ENCODE measurements around the gene GLI3.

Gene GLI3

DNA sequence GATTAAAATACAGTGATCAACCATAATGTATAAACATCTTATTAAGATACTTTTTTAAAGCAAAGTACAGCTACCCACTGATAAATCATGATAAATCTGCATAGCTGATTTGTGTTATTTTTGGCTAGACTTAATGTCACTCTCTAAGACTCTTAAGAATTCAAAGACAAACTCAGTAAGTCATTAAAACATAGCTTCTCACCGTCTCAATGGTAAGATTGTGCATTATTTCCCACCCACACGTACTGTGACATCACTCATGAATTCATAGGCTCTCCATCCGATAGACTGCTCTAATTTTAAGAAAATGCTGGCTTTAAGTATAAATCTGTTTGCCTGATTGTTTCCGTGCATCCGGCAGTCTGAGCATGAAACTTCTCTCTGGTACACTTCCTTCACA lies 266.1 kb downstream of the GLI3 start:
- DNase-seq (ENCODE audit: low read depth): no peak

DNA sequence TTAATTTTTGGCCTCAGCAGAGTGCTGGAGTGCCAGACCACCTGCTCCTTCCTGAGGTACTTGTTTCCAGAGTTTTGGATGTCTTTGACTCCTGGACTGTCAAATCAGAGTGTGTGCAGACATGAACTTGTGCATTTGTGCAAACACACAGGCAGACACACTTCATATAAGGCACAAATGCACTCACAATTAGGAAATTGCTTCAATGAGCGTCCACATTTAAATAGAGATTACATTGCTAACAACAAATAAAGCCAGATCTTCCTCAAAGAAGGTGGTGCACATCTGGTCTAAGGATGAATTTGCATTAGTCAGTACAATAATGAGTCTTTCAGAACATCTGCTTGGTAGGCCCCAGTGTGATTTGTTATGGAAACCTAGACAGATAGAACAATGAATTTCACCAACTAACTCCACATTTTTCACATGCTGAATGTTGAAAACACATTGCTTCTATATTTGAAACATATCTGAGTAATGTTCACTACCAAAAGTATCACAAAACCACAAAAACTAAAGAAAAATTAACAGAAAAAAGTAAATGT lies 267.4 kb downstream of the GLI3 start:
- DNase-seq (ENCODE audit: low read depth): no peak

DNA sequence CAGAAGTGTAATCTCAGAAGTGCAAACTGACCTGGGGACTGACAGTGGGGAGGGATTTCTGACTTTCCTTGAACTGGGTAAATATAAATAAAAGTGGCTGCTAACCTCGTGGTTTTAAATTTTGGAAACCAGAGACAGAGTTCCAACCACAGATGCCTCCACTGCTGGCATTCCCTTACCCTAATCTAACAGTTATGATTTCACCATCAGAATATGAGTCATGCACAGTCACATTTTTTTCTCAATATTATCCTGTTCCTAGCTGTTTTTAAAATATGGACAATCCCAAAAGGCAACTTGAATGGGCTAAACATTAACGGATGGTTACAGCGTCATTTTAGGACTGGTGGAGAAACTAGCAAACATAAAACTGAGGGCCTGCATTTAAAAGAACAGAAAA lies 269.9 kb downstream of the GLI3 start:
- DNase-seq (ENCODE audit: low read depth): no peak

DNA sequence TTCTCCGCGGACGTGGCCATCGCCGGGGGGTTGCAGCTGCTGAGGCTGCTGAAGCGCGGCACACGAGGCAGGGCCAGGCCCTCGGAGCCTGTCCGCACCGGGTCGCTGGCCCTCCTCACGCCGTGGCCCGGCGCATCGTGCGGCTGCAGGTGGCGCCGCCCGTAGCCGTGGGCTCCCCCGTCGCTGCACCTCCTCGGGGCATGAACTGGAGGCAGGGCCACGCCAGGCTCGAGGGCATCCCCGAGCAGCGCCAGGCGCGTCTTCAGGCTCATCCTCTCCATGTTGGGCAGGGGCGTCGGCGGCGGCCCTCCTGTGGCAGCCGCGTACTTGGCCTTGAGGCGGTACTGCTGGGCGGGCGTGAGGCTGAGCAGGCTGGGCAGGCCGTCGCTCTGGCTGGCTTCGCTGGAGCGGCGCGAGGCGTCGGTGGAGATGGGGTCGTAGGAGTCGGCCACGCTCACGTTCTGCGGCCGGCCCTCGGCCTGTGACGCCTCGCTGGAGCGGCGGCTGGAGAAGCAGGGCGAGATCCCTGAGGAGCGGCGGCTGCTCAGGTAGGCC lies 271.0 kb downstream of the GLI3 start:
- DNase-seq (ENCODE audit: low read depth): no peak

DNA sequence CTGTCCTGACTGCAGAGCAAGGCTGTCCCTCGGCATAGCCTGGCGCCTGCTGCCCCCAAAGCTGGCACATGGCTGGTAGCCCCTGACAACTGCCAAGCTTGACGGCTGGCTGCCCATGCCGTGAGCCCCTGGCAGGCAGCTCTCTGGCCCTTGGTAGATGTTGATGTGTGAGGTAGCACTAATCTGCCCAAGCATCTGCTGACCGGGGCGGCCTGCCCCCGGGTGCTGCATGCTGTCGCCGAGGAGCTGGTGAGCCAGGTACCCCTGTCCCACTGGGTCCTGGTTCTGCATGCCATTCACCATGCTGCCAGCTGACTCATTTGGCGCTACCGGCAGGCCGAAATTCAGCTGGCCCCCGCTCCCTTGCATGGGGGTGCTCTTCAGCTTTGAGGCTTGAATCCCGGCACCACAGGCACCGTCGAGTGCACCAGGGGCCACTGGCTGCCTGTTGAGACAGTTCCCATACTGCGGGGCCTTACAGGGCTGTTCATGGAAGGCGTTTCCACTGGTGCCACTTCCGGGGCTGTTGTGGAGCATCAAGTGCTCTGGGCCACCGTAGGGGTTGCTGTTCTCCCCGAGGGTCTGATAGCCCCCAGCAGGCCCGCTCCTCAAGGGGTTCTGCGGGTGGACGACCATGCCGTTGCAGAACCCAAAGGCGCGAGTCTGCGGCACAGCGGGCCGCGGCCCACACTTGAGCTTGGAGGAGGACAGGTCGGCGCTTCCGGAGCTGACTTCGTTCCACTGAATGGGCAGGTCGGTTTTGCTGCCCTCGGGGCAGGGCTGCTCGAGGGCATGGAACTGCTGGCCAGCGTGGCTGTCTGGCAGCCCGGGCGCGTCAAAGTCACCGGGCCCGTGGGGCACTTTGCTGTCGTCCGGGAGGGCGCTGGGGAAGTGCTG lies 271.9 kb downstream of the GLI3 start:
- DNase-seq (ENCODE audit: low read depth): no peak

DNA sequence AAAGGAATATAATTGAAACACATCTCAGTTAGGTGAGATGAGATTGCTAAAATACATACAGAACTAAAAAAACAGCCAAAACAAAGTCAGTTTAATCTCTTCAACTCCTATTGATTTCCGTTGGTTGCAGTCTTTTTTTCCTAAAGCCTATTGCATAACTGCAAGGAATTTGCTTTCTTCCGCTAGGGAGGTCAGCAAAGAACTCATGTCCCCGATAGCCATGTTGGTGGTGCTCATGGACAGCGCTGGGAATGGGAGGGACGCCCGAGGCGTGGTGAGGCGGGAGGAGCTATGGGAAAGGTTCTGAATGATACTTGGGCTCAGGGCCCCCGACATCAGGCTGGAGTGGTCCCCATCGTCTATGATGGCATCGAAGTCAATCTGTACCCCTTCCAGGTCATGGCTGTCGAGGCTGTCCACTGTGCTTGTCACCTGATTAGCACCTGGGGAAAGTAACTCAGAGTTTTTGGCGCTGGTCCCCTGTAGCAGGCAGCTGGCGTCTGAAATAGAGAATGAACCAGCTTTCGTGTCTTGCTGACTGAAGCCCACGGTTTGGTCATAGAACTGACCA lies 272.7 kb downstream of the GLI3 start:
- DNase-seq (ENCODE audit: low read depth): no peak

DNA sequence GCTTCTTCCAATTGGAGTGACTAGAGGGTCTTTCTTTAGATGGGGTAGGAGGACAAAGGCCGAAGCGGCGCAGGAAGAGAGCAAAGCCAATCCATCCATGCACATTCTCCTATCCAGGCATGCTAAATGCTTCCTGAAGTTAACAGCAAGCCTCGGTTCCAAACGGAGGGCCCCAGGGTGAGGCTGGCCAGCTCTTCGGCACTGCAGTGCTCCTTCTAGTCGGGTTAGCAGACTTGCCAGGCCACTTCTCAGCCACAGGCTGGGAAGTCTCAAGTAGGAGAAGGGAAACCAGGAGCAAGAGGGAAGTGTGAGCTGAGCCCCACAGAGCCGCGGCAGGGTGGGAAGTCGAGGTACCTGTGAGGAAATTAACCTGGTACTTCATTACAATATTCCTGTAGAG lies 280.3 kb downstream of the GLI3 start:
- no peak for DNase-seq (ENCODE audit: low read depth)

DNA sequence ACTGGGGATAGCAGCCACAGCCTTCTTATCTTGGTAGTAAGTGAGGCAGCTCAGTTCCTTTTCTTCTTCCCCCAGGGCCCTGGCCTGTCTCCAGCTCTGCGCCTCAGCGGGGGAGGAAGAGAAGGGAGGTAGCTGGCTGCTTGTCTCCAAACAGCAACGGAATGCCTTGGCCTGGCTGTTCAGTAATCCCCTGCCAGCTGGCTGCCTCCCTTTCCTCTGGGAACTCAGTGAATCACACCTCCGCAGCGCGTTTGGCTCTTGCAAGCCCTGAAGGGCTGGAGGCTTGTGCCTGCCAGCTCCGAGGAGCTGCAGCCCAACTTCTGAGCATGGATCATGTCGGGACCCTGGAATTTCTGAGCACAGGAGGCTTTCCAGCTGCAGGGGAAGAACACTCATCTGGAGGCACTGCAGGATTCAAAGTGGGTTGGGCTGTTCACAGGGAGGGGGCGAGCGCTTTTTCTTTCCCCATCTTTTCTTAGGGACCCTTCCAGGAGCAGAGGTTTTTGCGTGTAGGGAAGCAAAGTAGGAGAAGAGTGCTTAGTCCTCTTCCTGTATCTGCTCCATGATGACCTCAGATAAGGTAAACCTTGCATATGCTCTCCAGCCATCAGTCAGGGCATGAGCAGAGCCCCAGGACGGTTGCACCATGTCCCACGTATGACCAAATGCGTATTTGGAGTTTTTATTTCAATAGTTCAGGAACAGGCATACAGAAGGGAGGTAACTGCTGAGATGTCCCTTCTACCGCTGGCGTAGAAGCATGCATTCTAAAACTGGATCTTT lies 280.9 kb downstream of the GLI3 start:
- no peak for DNase-seq (ENCODE audit: low read depth)

DNA sequence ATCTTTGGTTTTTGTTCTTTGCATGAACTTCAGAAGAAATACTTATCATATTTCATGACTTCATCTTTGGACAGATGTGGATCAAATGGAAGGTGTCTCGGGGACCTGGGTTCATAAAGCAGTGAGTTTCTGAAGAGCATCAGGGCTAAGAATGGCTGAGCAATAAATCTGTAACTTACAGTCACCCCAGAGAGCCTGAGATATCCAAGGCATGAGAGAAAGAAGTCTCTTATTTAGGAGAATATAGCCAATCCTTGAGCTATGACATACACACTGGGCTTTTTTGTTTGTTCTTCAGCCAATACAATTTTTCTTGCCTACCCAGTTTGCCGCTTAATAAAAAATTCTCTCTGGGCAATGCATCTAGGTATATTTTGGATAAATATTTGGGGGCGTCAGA lies 281.6 kb downstream of the GLI3 start:
- DNase-seq (ENCODE audit: low read depth): no peak

DNA sequence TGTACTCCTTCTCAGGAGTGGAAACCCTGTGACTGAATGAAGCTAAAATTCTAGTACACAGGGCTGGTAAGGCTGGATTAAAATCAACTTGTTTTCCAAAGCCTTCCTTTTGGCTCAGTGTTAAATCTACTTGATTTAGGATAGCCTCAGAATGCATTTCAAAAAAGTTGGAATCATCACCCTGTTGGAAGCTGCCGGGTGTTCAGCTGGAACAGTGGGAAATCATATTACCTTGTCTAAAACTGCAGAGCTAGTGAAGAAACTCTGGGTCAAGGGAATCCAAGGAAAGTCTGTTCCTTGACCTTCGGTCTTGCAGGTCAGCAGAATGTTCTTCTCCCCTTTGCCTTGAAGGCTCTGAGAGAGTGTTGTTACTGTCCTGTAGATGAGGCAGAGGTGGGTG lies 282.0 kb downstream of the GLI3 start:
- no peak for DNase-seq (ENCODE audit: low read depth)

DNA sequence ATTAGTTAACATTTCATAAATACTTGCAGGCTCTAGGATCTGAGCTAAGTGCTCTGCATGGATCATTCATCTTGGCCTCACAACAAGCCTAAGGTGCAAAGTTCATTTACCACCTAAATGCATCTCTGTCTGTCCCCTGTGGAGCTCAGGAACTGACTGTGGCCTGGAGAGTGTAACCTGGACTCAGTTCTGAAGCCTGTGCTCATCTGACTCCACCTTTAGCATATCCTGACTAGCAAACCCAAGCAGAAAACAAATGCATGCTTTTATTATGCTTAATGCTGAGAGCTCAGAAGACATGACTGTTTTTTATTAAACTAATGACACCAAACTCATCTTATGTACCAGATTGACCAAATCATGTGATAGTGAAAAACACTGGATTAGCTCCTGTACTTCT lies 288.5 kb downstream of the GLI3 start:
- DNase-seq (ENCODE audit: low read depth): no peak

DNA sequence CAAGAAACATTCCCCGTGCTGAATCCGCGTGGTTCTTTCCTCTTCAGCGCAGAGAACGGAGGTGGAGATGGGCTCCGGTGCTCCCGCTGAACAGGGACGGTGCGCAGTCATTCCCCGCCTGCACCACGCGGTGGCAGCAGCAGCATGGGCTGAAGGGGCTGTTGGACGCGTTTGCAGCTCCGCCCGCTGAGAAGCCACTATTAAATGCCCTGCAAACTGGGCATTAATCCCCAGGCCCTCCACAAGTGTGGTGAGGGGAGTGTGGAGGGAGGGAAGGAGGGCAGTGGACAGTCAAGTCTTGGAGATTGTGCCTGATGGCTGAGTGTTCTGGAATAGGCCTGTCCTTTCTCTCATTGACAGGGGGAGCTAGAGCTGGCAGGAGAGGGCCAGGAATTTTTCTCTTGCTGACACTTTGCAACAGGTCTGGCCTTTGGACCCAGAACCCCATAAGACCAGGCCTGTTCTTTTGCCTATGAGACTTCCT lies 293.9 kb downstream of the GLI3 start:
- peak; percentile 48 for DNase-seq (ENCODE audit: low read depth)

DNA sequence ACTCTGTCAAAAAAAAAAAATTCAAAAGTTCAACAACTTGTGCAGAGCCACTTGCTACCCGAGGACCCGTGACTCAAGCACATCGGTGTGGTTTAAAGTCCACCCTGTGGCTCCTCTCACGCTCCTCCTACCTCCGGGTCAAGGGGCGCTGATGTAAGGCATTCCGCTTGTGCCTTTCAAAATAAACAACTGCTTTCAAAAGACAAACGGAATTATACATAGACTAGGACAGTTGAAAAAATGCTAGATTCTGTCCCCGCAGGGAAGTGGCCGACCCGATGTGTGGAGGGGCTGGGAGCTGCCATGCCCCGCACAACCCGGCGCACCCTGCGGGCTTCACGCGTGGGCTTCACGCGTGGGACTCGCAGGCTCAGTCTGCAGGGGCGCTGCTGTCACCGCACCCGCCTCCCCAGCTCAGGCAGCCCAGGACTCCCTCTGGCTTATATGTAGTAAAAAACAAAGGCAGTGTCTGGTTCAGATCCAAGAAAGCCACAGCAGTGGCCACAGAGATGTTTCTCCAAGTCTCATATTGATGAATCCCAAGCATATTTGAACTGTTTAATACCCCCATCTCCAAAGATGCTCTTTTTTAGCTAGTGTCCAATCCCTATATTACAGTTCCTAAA lies 294.4 kb downstream of the GLI3 start:
- no peak for DNase-seq (ENCODE audit: low read depth)

DNA sequence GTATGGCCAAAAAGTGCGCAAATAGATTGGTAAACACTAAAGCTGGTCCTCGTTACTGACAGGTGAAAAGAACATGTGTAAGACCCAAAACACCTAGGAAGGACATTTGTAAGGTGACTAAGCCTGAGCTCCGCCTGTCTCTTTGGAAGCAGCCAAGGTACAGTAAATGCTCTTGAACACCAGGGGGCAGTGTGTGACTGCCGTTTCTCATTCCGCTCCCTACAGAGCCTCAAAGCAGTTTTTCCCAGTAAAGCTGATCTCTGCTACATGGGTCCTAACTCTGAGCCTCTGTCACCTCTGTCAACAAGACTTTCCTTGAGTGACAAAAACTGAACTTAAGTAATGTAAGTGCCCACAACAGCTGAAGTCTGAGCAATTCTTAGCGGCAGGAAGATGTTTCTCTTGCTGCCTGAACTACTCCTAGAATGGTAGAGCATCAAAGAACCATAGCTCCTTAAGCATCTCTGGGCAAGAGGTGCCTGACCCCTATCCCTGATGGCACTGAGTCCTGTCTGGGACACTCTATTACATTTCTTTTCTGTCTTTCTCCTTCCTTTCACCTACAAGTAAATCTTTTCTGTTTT lies 296.2 kb downstream of the GLI3 start:
- peak; percentile 20 for DNase-seq (ENCODE audit: low read depth)

DNA sequence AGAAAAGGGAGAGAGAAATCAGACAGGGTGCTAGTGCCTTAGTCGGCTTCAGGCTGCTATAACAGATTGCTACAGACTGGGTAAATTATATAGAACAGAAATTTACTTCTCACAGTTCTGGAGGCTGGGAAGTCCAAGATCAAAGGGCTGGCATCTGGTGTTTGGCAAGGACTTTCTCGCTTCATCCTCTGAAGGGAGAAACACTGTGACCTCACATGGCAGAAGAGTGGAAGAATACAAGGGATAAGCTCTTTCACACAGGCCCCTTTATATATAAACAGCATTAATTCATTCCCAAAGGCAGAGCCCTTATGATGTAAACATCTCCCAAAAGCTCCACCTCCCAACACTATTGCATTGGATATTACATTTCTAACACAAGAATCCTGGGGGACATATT lies 298.6 kb downstream of the GLI3 start:
- DNase-seq (ENCODE audit: low read depth): no peak

DNA sequence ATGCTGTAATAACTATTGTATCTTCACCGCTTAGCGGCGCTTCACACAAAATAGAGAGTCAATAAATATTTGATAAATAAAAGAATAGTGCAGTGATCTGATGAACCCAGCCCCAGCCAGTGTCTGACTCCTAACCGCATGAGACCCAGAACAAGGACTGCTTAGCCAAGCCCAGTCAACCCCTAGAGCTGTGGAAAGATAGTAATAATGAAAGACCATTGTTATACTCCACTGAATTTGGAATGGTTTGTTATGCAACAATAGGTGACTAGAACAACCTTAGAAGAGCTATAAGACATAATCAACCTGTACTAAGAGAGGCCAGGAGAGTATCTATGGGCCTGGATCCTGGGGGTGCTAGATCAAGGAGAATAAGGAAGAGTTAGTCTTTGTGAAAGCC lies 303.6 kb downstream of the GLI3 start:
- DNase-seq (ENCODE audit: low read depth): no peak

DNA sequence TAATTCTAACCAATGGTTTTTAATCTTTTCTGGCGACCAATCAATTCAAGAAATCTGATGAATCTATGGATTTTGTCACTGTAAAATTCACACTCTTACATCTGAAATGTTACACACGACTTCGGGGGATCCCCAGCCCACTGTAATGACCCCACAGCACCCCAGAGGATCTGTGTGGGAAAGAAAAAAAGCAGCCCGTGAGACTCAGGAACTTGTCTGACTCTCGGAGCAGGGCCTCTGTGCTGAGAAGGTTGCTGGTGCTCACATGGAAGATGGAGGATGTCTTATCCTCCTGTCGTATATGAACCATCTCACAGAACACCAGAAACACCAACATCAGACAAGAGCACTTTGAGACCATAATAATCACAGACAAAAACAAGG lies 305.8 kb downstream of the GLI3 start:
- DNase-seq (ENCODE audit: low read depth): no peak

DNA sequence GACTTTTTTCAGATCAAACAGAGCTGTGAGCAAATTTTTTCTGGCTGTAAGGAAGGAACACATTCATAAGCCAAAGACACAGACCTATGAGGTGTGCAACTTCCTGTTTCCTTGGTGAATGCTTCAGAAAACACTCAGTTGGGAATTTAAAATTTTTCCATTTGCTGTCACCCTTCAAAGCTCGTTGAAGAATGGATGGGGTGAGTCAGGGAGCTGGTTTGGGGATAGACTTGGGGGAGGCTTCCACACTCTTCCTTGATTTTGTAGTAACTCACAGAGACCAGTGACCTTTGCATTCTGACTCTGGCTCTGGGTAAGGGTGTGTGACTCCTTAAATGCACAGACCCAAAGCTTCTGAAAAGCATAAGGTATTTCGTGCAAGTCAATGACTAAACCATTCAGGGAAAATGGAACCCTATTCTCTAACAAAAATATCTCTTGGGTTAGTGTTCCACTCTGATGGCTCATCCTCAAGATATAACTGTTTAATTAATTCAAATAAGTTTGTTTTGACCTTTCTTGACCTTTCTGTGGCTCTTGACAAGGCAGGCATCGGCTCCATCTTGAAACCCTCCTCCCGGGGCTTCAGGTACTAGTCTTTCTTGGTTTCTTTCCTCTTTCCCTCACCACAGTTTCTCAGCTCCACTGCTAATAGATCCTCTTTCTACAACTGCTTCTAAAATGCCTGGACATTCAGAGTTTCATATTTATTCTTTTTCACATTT lies 306.3 kb downstream of the GLI3 start:
- DNase-seq (ENCODE audit: low read depth): no peak

DNA sequence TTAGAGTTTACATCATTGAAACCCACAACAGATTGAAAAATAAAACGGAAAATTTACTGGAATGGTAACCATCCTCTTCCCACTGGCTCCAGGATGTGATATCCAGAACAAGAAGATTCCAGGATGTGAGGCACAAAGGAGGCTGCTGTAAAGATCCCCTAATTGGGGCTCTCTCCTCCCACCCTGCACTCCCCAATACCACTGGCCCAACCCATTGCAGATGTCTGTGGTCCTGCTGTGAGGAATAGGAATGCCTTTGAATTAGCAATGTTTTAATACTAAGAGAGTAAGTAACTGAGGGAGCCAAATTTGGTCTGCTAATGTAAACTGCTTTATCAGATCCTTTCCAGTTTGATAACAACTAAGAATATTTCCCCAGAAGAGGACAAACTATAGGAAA lies 308.2 kb downstream of the GLI3 start:
- no peak for DNase-seq (ENCODE audit: low read depth)

DNA sequence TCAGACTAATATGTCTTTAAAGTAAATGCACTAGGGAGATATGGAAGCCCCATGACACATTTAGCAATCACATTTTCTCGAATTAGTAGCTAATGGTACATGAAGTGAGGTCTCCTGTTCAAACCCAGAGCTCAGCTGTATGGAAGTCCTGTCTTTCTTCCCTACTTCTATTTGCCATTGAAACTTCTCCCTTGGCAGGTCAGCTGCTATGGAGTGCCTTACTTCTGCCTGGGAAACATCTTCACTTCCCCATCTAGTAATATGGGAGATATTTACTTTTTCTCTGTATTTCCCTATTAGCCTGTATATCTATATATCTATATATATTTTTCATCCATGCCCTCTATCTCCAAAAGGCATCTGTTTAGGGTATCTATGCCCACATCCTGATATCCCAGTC lies 308.8 kb downstream of the GLI3 start:
- DNase-seq (ENCODE audit: low read depth): no peak

DNA sequence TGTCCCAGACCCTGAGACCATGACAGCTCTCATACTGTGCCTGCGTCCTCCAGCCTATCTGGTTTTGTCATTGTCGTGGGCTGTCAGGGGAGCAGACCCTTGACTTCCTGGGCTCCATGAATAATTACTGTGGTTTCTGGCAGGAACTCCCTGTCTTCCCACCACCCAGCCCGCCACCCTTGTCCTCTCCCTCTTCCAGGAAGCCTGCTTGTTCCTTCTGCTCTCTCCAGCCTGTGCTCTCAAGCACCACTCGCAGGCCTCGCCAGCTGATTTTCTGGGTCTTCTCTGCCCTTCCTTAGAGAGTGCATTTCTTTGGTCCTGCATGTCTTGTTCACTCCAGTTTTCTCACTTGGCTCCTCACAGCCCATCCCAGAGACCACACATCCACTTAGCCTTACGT lies 309.6 kb downstream of the GLI3 start:
- DNase-seq (ENCODE audit: low read depth): no peak
